HEK293T (cell line): ENCODE results near the gene PIK3CG.

Source experiments
- CTCF ChIA-PET: fragments of 350-600 bp; formaldehyde crosslinking; extraction: SDS; loops from one replicate; lab custom pipeline; 2021; ENCODE audit warnings: antibody characterized with exemption, inconsistent platforms; lab: Yijun Ruan, JAX
- POLR2A ChIA-PET: fragments of 350-600 bp; formaldehyde crosslinking; extraction: SDS; loops from one replicate; lab custom pipeline; 2020; ENCODE audit warnings: antibody characterized with exemption, inconsistent platforms; lab: Yijun Ruan, JAX
- DNase-seq: peaks from one replicate; pipeline ENCODE4 v3.0.0; 2012; ENCODE audit warnings: mixed read lengths; ENCODE audit errors: extremely low spot score
- ARNT ChIP-seq: fragments of 450-650 bp; IDR thresholded peaks from 2 replicates; pipeline ENCODE4 v1.6.1; 2017; ENCODE audit warnings: mild to moderate bottlenecking
- BHLHE40 ChIP-seq: fragments of 450-650 bp; IDR thresholded peaks from 2 replicates; pipeline ENCODE4 v1.6.1; 2016; ENCODE audit warnings: mild to moderate bottlenecking, moderate library complexity, borderline replicate concordance
- CTBP1 ChIP-seq: fragments of 450-650 bp; IDR thresholded peaks from 2 replicates; pipeline ENCODE4 v1.6.1; 2016; ENCODE audit warnings: borderline replicate concordance
- ELF4 ChIP-seq: fragments of 450-650 bp; IDR thresholded peaks from 2 replicates; pipeline ENCODE4 v1.6.1; 2017; ENCODE audit warnings: antibody characterized with exemption
- FOXA1 ChIP-seq: fragments of 450-650 bp; IDR thresholded peaks from 2 replicates; pipeline ENCODE4 v1.6.1; 2016; ENCODE audit warnings: mild to moderate bottlenecking
- FOXK2 ChIP-seq: fragments of 450-650 bp; IDR thresholded peaks from 2 replicates; pipeline ENCODE4 v1.6.1; 2016; ENCODE audit warnings: mild to moderate bottlenecking
- FOXM1 ChIP-seq: fragments of 450-650 bp; IDR thresholded peaks from 2 replicates; pipeline ENCODE4 v1.6.1; 2017; ENCODE audit warnings: mild to moderate bottlenecking, borderline replicate concordance
- HDGF ChIP-seq: fragments of 450-650 bp; IDR thresholded peaks from 2 replicates; pipeline ENCODE4 v1.6.1; 2017; ENCODE audit warnings: antibody characterized with exemption, borderline replicate concordance
- L3MBTL2 ChIP-seq: fragments of 450-650 bp; conservative IDR thresholded peaks from 2 replicates; pipeline ENCODE4 v1.6.1; 2016; ENCODE audit warnings: mild to moderate bottlenecking
- LEF1 ChIP-seq: fragments of 450-650 bp; IDR thresholded peaks from 2 replicates; pipeline ENCODE4 v1.6.1; 2017; ENCODE audit warnings: mild to moderate bottlenecking, borderline replicate concordance
- NFRKB ChIP-seq: fragments of 450-650 bp; IDR thresholded peaks from 2 replicates; pipeline ENCODE4 v1.6.1; 2016; ENCODE audit warnings: mild to moderate bottlenecking, moderate library complexity
- SP1 ChIP-seq: fragments of 450-650 bp; IDR thresholded peaks from 2 replicates; pipeline ENCODE4 v1.6.1; 2017
- SUZ12 ChIP-seq: fragments of 450-650 bp; IDR thresholded peaks from 2 replicates; pipeline ENCODE4 v1.6.1; 2016; ENCODE audit warnings: mild to moderate bottlenecking
- TARDBP ChIP-seq: fragments of 450-650 bp; IDR thresholded peaks from 2 replicates; pipeline ENCODE4 v1.6.1; 2016
- ZNF384 ChIP-seq: fragments of 450-650 bp; IDR thresholded peaks from 2 replicates; pipeline ENCODE4 v1.6.1; 2016
- TF ChIP-seq, protein P1 (sequence below): fragments of 450-650 bp; IDR thresholded peaks from 2 replicates; pipeline ENCODE4 v1.6.1; 2016

The PIK3CG gene

DNA sequence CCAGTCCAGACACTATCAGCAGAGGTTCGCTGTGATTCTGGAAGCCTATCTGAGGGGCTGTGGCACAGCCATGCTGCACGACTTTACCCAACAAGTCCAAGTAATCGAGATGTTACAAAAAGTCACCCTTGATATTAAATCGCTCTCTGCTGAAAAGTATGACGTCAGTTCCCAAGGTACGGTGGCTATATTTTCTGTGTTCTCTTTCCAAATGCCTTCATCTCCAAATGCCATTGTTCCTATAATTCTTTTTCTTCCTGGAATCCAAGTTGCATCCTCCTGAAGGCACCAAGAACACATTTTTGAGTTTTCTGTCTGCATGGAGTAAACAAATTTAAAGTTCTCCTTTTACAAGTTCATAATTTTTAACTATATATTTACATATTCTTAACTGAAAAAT, 7.7 kb downstream of the PIK3CG start:
- ChIA-PET POLR2A (no interaction called here), CTCF (no interaction called here)
- DNase-seq = no peak
- no peak for TF ChIP-seq FOXA1
- no peak for TF ChIP-seq FOXK2
- no peak for TF ChIP-seq LEF1
- no peak for TF ChIP-seq TARDBP

DNA sequence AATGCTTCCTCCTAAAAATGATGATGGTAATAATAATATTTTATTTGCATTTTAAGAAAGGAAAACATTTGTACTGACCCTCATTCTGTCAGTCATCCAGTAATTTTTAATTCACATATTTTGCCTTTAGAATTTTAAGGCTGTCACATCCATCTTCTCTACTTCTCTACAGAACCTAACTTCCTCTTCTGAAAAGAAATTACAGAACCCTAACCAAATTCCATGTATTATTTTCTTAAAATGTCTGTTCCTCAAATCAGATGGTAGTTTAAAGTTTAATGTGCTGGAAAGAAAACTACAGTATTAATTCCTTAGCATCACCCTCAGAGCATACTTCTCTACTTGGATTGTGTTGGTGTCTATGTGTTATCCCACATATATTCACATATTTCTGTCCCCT, 9.0 kb downstream of the PIK3CG start:
- POLR2A ChIA-PET = no interaction called here
- CTCF ChIA-PET = no interaction called here
- TF ChIP-seq BHLHE40 (no peak), TARDBP (no peak), FOXK2 (no peak), LEF1 (no peak), CTBP1 (no peak), L3MBTL2 (no peak), ARNT (no peak), HDGF (no peak), ELF4 (no peak)
- TF ChIP-seq, protein P1, sequence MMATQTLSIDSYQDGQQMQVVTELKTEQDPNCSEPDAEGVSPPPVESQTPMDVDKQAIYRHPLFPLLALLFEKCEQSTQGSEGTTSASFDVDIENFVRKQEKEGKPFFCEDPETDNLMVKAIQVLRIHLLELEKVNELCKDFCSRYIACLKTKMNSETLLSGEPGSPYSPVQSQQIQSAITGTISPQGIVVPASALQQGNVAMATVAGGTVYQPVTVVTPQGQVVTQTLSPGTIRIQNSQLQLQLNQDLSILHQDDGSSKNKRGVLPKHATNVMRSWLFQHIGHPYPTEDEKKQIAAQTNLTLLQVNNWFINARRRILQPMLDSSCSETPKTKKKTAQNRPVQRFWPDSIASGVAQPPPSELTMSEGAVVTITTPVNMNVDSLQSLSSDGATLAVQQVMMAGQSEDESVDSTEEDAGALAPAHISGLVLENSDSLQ = no peak

GRCh38 chr7:106875508-106875907, 10.4 kb downstream of the PIK3CG start:
- CTCF ChIA-PET = no interaction called here
- TF ChIP-seq LEF1 (no peak), FOXM1 (no peak), BHLHE40 (no peak), ELF4 (no peak), NFRKB (no peak), SP1 (no peak), ARNT (no peak), CTBP1 (no peak), ZNF384 (no peak)
- TF ChIP-seq, protein P1 = no peak
- DNase-seq = no peak
- POLR2A ChIA-PET = no interaction called here

More for the DNA sequence above, 9.0 kb downstream of the PIK3CG start:
- DNase-seq = no peak

DNA sequence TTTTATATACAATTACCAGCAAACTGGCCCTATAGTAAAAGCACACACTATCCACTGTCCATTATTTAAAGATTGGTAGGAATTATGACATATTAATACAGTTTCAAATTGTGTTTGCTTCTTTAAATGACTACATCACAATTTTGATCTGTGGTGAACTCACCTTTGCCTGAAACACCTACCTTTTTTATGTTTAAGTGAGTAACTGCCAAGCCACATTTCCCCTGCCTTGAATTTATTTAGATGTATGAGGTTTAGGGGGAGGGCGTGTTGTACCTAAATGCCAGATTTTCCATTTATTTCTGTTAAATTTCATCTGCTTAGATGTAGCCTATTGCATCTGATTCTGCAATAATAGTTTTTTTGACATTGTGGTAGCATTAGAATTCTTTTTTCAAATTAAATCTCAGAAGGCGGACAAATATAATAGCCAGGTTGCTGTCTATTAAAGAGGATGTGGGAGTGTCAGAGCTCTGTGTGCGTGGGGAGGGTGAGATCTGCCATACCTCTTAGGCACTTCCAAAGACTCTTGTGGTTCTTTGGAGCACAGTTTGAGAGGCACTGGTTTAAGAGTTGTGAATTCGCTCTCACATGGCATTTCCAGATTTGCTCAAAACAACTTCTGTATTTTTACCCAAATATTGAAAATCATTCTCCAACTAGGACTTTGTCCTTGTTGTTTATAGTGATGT, 13.8 kb downstream of the PIK3CG start:
- no peak for DNase-seq
- POLR2A ChIA-PET = no interaction called here
- no peak for TF ChIP-seq TARDBP
- TF ChIP-seq FOXM1 = no peak
- TF ChIP-seq SP1 = no peak
- no peak for TF ChIP-seq NFRKB
- TF ChIP-seq, protein P1 = no peak
- CTCF ChIA-PET = no interaction called here

DNA sequence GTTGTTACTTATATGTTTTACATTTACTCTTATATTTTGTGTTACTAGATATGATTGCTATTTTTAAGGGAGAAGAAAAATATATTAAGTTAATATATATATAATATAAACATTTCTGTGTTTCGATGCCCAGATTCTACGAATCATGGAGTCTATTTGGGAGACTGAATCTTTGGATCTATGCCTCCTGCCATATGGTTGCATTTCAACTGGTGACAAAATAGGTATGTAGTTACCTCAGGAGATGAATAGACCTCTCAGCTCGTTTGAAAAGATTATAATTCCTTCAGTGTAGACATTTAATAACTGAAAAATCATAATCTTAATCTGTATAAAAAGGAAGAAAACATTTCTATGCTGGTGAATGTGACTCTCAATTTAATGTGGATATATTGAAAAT, 16.9 kb downstream of the PIK3CG start:
- CTCF ChIA-PET = no interaction called here
- DNase-seq = no peak
- TF ChIP-seq LEF1 = no peak
- TF ChIP-seq L3MBTL2 = no peak
- TF ChIP-seq SUZ12 = no peak
- TF ChIP-seq FOXA1 = no peak
- TF ChIP-seq FOXM1 = no peak
- TF ChIP-seq HDGF = no peak
- no peak for TF ChIP-seq SP1
- no peak for TF ChIP-seq CTBP1
- TF ChIP-seq, protein P1 = no peak
- TF ChIP-seq ZNF384 = no peak
- no peak for TF ChIP-seq NFRKB
- POLR2A ChIA-PET = no interaction called here

GRCh38 chr7:106883456-106884026, 18.5 kb downstream of the PIK3CG start:
- ChIA-PET POLR2A (no interaction called here), CTCF (no interaction called here)
- DNase-seq = no peak
- TF ChIP-seq ELF4 (no peak), FOXA1 (no peak), LEF1 (no peak), TARDBP (no peak), SP1 (no peak), ARNT (no peak), L3MBTL2 (no peak), SUZ12 (no peak), CTBP1 (no peak), HDGF (no peak), ZNF384 (no peak), NFRKB (no peak), BHLHE40 (no peak), FOXK2 (no peak), FOXM1 (no peak)
- TF ChIP-seq, protein P1 = no peak
